ENCODE results near the gene MYDGF. TPM values are rescaled to one million over a fixed set of nuclear protein-coding genes. Genes with fewer than 3 reads are reported as not detected.

MYDGF gene
- total and polyA plus RNA-seq, 9 of the 15 experiments (the other 6 are each of a cell fraction or from before 2014, with no cell fraction given): 4.2 to 141 (median 82.1) TPM

DNA sequence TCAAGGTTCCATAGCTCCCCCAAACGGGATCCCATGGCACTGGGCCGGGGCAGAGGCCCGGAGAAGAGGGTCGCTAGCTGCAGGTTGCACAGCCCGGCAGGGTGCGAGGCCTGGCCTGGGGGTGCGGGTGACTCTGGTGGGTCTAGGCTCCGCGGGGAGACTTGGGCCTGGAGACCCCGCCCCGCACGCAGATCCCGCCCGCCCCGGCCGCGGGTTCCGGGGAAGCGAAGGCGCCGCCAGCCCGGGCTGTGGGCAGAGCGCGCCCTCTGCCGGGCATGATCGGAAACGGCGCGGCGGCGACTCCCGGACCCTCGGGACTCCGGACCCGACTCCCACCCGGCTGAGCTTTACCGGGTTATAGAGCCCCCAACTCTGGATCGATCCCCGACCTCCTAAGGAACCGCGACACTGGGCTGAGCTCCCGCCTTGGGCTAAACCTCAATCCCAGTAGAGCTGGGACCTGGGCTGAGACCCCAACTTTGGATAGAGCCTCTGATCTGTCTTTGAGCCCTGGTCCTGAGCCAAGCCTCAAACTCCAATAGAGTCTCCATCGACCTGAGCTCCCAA is 33.9 kb downstream of the MYDGF start (continued):
- TF ChIP-seq ZNF764 (CRISPR knock-in tag; IDR thresholded peaks at IDR 0.05; ENCODE audit: low read depth) (no peak), HNRNPLL (IDR thresholded peaks at IDR 0.05; ENCODE audit: low read depth, low read length, poor library complexity, severe bottlenecking) (peak; percentile 29), POLR2H (tag; IDR thresholded peaks at IDR 0.05; ENCODE audit: low read depth) (no peak), RBBP5 (IDR thresholded peaks at IDR 0.05; ENCODE audit: borderline replicate concordance, insufficient read depth, low read length, poor library complexity, severe bottlenecking) (no peak), OTX1 (CRISPR knock-in tag; IDR thresholded peaks at IDR 0.05) (no peak), ILK (tag; IDR thresholded peaks at IDR 0.05; ENCODE audit: borderline replicate concordance, low read depth) (no peak), ESRRA (IDR thresholded peaks at IDR 0.05; ENCODE audit: borderline replicate concordance, low read depth) (no peak), ZNF668 (CRISPR knock-in tag; IDR thresholded peaks at IDR 0.05) (no peak), ZBTB7A (IDR thresholded peaks at IDR 0.05; ENCODE audit: borderline replicate concordance, control insufficient read depth, low read depth, low read length) (peak; percentile 94), XRCC3 (IDR thresholded peaks at IDR 0.05) (no peak), MTA1 (IDR thresholded peaks at IDR 0.05; ENCODE audit: borderline replicate concordance) (no peak), SRF (CRISPR knock-in tag; IDR thresholded peaks at IDR 0.05) (peak in 1 of 2 experiments; percentile 53; a peak in 1 of 4 replicates)
- TF ChIP-seq, protein P1, sequence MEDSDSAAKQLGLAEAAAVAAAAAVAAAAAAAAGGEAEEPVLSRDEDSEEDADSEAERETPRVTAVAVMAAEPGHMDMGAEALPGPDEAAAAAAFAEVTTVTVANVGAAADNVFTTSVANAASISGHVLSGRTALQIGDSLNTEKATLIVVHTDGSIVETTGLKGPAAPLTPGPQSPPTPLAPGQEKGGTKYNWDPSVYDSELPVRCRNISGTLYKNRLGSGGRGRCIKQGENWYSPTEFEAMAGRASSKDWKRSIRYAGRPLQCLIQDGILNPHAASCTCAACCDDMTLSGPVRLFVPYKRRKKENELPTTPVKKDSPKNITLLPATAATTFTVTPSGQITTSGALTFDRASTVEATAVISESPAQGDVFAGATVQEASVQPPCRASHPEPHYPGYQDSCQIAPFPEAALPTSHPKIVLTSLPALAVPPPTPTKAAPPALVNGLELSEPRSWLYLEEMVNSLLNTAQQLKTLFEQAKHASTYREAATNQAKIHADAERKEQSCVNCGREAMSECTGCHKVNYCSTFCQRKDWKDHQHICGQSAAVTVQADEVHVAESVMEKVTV (CRISPR knock-in tag; IDR thresholded peaks at IDR 0.05): peak; percentile 46
- TF ChIP-seq, protein P2, sequence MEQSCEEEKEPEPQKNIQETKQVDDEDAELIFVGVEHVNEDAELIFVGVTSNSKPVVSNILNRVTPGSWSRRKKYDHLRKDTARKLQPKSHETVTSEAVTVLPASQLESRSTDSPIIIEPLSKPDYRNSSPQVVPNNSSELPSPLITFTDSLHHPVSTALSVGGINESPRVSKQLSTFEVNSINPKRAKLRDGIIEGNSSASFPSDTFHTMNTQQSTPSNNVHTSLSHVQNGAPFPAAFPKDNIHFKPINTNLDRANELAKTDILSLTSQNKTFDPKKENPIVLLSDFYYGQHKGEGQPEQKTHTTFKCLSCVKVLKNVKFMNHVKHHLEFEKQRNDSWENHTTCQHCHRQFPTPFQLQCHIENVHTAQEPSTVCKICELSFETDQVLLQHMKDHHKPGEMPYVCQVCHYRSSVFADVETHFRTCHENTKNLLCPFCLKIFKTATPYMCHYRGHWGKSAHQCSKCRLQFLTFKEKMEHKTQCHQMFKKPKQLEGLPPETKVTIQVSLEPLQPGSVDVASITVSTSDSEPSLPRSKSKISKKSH (CRISPR knock-in tag; IDR thresholded peaks at IDR 0.05): no peak
- TF ChIP-seq, protein P3, sequence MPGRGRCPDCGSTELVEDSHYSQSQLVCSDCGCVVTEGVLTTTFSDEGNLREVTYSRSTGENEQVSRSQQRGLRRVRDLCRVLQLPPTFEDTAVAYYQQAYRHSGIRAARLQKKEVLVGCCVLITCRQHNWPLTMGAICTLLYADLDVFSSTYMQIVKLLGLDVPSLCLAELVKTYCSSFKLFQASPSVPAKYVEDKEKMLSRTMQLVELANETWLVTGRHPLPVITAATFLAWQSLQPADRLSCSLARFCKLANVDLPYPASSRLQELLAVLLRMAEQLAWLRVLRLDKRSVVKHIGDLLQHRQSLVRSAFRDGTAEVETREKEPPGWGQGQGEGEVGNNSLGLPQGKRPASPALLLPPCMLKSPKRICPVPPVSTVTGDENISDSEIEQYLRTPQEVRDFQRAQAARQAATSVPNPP (IDR thresholded peaks at IDR 0.05; ENCODE audit: borderline replicate concordance, insufficient read depth, insufficient read length): no peak
- TF ChIP-seq, protein P4, sequence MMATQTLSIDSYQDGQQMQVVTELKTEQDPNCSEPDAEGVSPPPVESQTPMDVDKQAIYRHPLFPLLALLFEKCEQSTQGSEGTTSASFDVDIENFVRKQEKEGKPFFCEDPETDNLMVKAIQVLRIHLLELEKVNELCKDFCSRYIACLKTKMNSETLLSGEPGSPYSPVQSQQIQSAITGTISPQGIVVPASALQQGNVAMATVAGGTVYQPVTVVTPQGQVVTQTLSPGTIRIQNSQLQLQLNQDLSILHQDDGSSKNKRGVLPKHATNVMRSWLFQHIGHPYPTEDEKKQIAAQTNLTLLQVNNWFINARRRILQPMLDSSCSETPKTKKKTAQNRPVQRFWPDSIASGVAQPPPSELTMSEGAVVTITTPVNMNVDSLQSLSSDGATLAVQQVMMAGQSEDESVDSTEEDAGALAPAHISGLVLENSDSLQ (IDR thresholded peaks at IDR 0.05): no peak
- TF ChIP-seq, protein P5, sequence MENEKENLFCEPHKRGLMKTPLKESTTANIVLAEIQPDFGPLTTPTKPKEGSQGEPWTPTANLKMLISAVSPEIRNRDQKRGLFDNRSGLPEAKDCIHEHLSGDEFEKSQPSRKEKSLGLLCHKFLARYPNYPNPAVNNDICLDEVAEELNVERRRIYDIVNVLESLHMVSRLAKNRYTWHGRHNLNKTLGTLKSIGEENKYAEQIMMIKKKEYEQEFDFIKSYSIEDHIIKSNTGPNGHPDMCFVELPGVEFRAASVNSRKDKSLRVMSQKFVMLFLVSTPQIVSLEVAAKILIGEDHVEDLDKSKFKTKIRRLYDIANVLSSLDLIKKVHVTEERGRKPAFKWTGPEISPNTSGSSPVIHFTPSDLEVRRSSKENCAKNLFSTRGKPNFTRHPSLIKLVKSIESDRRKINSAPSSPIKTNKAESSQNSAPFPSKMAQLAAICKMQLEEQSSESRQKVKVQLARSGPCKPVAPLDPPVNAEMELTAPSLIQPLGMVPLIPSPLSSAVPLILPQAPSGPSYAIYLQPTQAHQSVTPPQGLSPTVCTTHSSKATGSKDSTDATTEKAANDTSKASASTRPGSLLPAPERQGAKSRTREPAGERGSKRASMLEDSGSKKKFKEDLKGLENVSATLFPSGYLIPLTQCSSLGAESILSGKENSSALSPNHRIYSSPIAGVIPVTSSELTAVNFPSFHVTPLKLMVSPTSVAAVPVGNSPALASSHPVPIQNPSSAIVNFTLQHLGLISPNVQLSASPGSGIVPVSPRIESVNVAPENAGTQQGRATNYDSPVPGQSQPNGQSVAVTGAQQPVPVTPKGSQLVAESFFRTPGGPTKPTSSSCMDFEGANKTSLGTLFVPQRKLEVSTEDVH (IDR thresholded peaks at IDR 0.05; ENCODE audit: low read depth, partially characterized antibody): no peak
- TF ChIP-seq, protein P6, sequence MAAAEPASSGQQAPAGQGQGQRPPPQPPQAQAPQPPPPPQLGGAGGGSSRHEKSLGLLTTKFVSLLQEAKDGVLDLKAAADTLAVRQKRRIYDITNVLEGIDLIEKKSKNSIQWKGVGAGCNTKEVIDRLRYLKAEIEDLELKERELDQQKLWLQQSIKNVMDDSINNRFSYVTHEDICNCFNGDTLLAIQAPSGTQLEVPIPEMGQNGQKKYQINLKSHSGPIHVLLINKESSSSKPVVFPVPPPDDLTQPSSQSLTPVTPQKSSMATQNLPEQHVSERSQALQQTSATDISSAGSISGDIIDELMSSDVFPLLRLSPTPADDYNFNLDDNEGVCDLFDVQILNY (CRISPR knock-in tag; IDR thresholded peaks at IDR 0.05): no peak

Measured in K562 (cell line).